Activated CD4-positive, alpha-beta T cell treated with anti-CD3 and anti-CD28 coated beads, Interleukin-2, Interleukin-6, amounts not matched to agents 100 ng/mL and 50 ng/mL, durations not matched to agents 16 hours and 8 hours (primary cell): Measurements from ENCODE around the gene SLC39A9.
"Not testable (repeated sequence)": the region's sequence is repeated elsewhere in the genome, so short reads cannot be mapped to it uniquely, and the experiment has no call there.

Experiments
- DNase-seq: peaks from one replicate; pipeline ENCODE4 v3.0.0-alpha.2; 2020

SLC39A9 gene

GRCh38 chr14:69428289-69428998 lies 30.0 kb downstream of the SLC39A9 start:
- DNase-seq: no peak

- no peak for DNase-seq
These were observed 31.2 kb downstream of the SLC39A9 start for GRCh38 chr14:69429643-69430042.

GRCh38 chr14:69430306-69430939 lies 31.9 kb downstream of the SLC39A9 start:
- DNase-seq: no peak

- DNase-seq: no peak
These were observed 33.9 kb downstream of the SLC39A9 start for GRCh38 chr14:69432364-69432763.

GRCh38 chr14:69439521-69440270 lies 41.2 kb downstream of the SLC39A9 start:
- DNase-seq: no peak

- no peak for DNase-seq
These were observed 43.5 kb downstream of the SLC39A9 start for GRCh38 chr14:69441948-69442347.

GRCh38 chr14:69443296-69443805 lies 44.9 kb downstream of the SLC39A9 start:
- DNase-seq: no peak

GRCh38 chr14:69449216-69449615 lies 50.7 kb downstream of the SLC39A9 start:
- no peak for DNase-seq

GRCh38 chr14:69451941-69452340 lies 53.4 kb downstream of the SLC39A9 start:
- no peak for DNase-seq

GRCh38 chr14:69458350-69458749 lies 59.9 kb downstream of the SLC39A9 start:
- no peak for DNase-seq

GRCh38 chr14:69459122-69459521 lies 60.6 kb downstream of the SLC39A9 start:
- no peak for DNase-seq

GRCh38 chr14:69460093-69460701 lies 61.7 kb downstream of the SLC39A9 start:
- DNase-seq: peak; percentile 70

GRCh38 chr14:69464379-69464778 lies 65.9 kb downstream of the SLC39A9 start:
- no peak for DNase-seq

- no peak for DNase-seq
These were observed 66.3 kb downstream of the SLC39A9 start for GRCh38 chr14:69464829-69465228.

- no peak for DNase-seq
These were observed 70.5 kb downstream of the SLC39A9 start for GRCh38 chr14:69468949-69469348.

GRCh38 chr14:69471436-69471835 lies 72.9 kb downstream of the SLC39A9 start:
- DNase-seq: no peak

GRCh38 chr14:69471916-69472315 lies 73.4 kb downstream of the SLC39A9 start:
- DNase-seq: peak; percentile 27

- no peak for DNase-seq
These were observed 74.8 kb downstream of the SLC39A9 start for GRCh38 chr14:69473260-69473659.

- DNase-seq: no peak
These were observed 75.5 kb downstream of the SLC39A9 start for GRCh38 chr14:69473946-69474345.

GRCh38 chr14:69475194-69475818 lies 76.8 kb downstream of the SLC39A9 start:
- peak; percentile 41 for DNase-seq

GRCh38 chr14:69476824-69477450 lies 78.4 kb downstream of the SLC39A9 start:
- not testable (repeated sequence) for DNase-seq

- DNase-seq: not testable (repeated sequence)
These were observed 79.6 kb downstream of the SLC39A9 start for GRCh38 chr14:69478055-69478454.
